Smooth muscle cell (in vitro differentiated cells): ENCODE measurements around the gene SLC2A5. TPM values are rescaled to one million over a fixed set of nuclear protein-coding genes. Genes with fewer than 3 reads are reported as not detected.

Experiments used
- DNase-seq: peaks from one replicate; lab custom pipeline; 2025; ENCODE audit not compliant: unreplicated experiment; lab: John Stamatoyannopoulos, UW
- H2AFZ ChIP-seq: fragments of 200-600 bp; sonication (generic); 2 replicates; pipeline ENCODE4 v1.6.0; 2016; ENCODE audit warnings: antibody characterized with exemption, low read depth, mild to moderate bottlenecking
- H3F3A ChIP-seq: fragments of 200-600 bp; sonication (generic); 2 replicates; pipeline ENCODE4 v1.6.0; 2017; ENCODE audit warnings: antibody characterized with exemption, low read depth
- H3K27ac ChIP-seq: fragments of 200-600 bp; sonication (generic); 2 replicates; pipeline ENCODE4 v1.5.1; 2016; ENCODE audit warnings: low read depth, mild to moderate bottlenecking
- H3K27me3 ChIP-seq: fragments of 200-600 bp; sonication (generic); 2 replicates; pipeline ENCODE4 v1.6.1; 2016; ENCODE audit warnings: low read depth, mild to moderate bottlenecking
- H3K36me3 ChIP-seq: fragments of 200-600 bp; sonication (generic); 2 replicates; pipeline ENCODE4 v1.5.1; 2016; ENCODE audit warnings: low read depth
- H3K4me1 ChIP-seq: fragments of 200-600 bp; sonication (generic); 2 replicates; pipeline ENCODE4 v1.5.1; 2016; ENCODE audit warnings: low read depth
- H3K4me2 ChIP-seq: fragments of 200-600 bp; sonication (generic); 2 replicates; pipeline ENCODE4 v1.6.0; 2016; ENCODE audit warnings: mild to moderate bottlenecking
- H3K4me3 ChIP-seq: fragments of 200-600 bp; sonication (generic); 2 replicates; pipeline ENCODE4 v1.5.1; 2016; ENCODE audit warnings: mild to moderate bottlenecking
- H3K79me2 ChIP-seq: fragments of 200-600 bp; sonication (generic); 2 replicates; pipeline ENCODE4 v1.6.0; 2016; ENCODE audit warnings: low read depth, mild to moderate bottlenecking
- H3K9ac ChIP-seq: fragments of 200-600 bp; sonication (generic); 2 replicates; pipeline ENCODE4 v1.6.0; 2016; ENCODE audit warnings: low read depth
- H3K9me3 ChIP-seq: fragments of 200-600 bp; sonication (generic); replicated peaks from 2 replicates; pipeline ENCODE4 v1.5.1; 2016; ENCODE audit warnings: low read depth
- H4K20me1 ChIP-seq: fragments of 200-600 bp; sonication (generic); 2 replicates; pipeline ENCODE4 v1.6.0; 2016; ENCODE audit warnings: low read depth
- WGBS: methylation state at CpG from one replicate; pipeline ENCODE4 v1.1.7; 2016; ENCODE audit warnings: low lambda C conversion rate; 5-methylcytosine and 5-hydroxymethylcytosine counted together
- polyA plus RNA-seq: library from polyadenylated mRNA; unstranded; fragments of >200 nt; fragmentation: Nextera tagmentation; extraction: Ambion mirVana; gene quantifications from 2 replicates; pipeline ENCODE4 v1.2.1, GENCODE V29; 2016
- total RNA-seq: library from RNA; depleted of rRNA; stranded (reverse); fragments of >200 nt; gene quantifications from 2 replicates; pipeline ENCODE4 v1.2.3, GENCODE V29; 2014
- TF ChIP-seq, protein P1 (sequence below): fragments of 200-600 bp; sonication (generic); IDR thresholded peaks from 2 replicates; pipeline ENCODE4 v1.5.1; 2017; ENCODE audit warnings: borderline replicate concordance, mild to moderate bottlenecking, antibody characterized with exemption; ENCODE audit not compliant: insufficient read depth, poor library complexity, severe bottlenecking

SLC2A5 gene
- total and polyA plus RNA-seq, 2 experiments from 2014 or later: 0.04 TPM; not detected in 1

DNA sequence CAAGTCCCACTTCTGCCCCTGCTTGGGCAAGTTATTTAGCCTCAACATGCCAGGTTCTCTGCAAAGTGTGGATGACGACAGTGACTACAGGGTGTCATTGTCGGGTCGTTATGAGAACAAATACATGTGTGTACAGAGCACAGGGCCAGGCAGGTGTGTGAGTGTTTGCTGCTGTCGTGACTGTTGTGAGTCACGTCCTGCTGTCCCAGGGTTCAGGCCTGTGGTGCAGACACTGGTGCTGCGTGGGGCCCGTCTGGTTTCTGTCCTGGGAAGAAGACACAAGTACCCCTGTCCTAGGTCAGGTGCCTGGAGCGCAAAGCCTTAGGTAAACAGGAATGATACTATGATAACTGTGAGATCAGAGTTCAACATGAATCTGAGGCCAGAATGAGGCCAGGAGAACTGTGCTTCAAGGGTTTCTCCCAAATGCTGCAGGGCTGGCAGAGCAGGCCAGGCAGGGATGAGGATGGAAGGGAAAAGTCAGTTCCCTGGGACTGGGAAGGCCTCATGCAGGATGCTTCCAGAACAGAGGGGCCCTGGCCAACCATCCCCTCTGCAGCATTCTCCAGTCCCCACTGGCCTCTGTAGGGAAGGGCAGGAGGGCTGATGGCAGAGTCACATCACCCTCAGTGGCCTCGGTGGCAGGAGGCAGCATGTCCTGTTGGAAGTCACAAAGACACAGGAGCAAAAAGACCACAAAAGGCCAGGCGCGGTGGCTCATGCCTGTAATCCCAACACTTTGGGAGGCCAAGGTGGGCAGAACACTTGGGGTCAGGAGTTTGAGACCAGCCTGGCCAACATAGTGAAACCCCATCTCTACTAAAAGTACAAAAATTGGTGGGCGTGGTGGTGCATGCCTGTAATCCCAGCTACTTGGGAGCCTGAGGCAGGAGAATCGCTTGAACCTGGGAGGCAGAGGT lies 43.8 kb upstream of the SLC2A5 start:
- Histone ChIP-seq H3K4me1 (no peaks in the 10 kb centered on the region), H3K4me2 (no peak overlapping the region), H3K79me2 (no peaks in the 10 kb centered on the region), H3F3A (no peaks in the 10 kb centered on the region), H4K20me1 (no peaks in the 10 kb centered on the region), H3K27ac (peak overlapping the region; percentile 82), H3K9me3 (no peaks in the 10 kb centered on the region), H3K9ac (peak overlapping the region; percentile 70), H2AFZ (no peak overlapping the region), H3K27me3 (no peaks in the 10 kb centered on the region), H3K4me3 (no peak overlapping the region), H3K36me3 (no peaks in the 10 kb centered on the region)
- TF ChIP-seq, protein P1, sequence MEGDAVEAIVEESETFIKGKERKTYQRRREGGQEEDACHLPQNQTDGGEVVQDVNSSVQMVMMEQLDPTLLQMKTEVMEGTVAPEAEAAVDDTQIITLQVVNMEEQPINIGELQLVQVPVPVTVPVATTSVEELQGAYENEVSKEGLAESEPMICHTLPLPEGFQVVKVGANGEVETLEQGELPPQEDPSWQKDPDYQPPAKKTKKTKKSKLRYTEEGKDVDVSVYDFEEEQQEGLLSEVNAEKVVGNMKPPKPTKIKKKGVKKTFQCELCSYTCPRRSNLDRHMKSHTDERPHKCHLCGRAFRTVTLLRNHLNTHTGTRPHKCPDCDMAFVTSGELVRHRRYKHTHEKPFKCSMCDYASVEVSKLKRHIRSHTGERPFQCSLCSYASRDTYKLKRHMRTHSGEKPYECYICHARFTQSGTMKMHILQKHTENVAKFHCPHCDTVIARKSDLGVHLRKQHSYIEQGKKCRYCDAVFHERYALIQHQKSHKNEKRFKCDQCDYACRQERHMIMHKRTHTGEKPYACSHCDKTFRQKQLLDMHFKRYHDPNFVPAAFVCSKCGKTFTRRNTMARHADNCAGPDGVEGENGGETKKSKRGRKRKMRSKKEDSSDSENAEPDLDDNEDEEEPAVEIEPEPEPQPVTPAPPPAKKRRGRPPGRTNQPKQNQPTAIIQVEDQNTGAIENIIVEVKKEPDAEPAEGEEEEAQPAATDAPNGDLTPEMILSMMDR: no peak
- no peak for DNase-seq
- 83% methylated on average over 13 of the region's 13 CpGs for WGBS

DNA sequence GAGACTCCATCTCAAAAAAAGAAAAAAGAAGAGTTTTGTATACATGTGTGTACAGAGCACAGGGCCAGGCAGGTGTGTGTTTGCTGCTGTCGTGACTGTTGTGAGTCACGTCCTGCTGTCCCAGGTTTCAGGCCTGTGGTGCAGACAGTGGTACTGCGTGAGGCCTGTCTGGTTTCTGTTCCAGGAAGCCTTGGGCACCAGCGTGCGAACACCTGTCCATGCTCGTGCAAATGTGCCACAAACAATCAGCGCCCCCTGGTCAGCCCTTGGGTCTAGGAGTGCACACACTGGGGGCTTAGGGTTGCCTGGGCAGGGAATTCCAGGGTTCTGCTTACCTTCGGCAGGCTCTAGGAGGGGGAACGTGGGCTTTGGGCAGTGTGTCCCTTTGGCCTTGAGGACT lies 42.5 kb upstream of the SLC2A5 start:
- H3K36me3 ChIP-seq: no peaks in the 10 kb centered on the region
- no peaks in the 10 kb centered on the region for H4K20me1 ChIP-seq
- WGBS: 87% methylated on average over 9 of the region's 9 CpGs
- H3K4me3 ChIP-seq: no peak overlapping the region
- H3K4me2 ChIP-seq: no peak overlapping the region
- no peaks in the 10 kb centered on the region for H3K27me3 ChIP-seq
- H3K4me1 ChIP-seq: no peaks in the 10 kb centered on the region
- no peak overlapping the region for H2AFZ ChIP-seq
- TF ChIP-seq, protein P1: no peak
- no peak overlapping the region for H3K9ac ChIP-seq
- H3K27ac ChIP-seq: peak overlapping the region; percentile 82
- no peaks in the 10 kb centered on the region for H3K9me3 ChIP-seq
- H3F3A ChIP-seq: no peaks in the 10 kb centered on the region
- DNase-seq: no peak
- no peaks in the 10 kb centered on the region for H3K79me2 ChIP-seq

- Histone ChIP-seq H3K4me2 (no peak overlapping the region), H2AFZ (no peak overlapping the region), H3K36me3 (no peaks in the 10 kb centered on the region), H3K4me1 (no peaks in the 10 kb centered on the region), H3K79me2 (no peaks in the 10 kb centered on the region), H3F3A (no peaks in the 10 kb centered on the region), H3K9me3 (no peaks in the 10 kb centered on the region), H3K9ac (no peak overlapping the region), H4K20me1 (no peaks in the 10 kb centered on the region), H3K27me3 (no peaks in the 10 kb centered on the region), H3K4me3 (no peak overlapping the region), H3K27ac (no peak overlapping the region)
- WGBS: 95% methylated on average over 13 of the region's 13 CpGs
- TF ChIP-seq, protein P1: no peak
- no peak for DNase-seq
Observed at GRCh38 chr1:9111357-9111691, 41.9 kb upstream of the SLC2A5 start.
